Epithelial cell of prostate (primary cell): ENCODE measurements around the gene FBXL13.
"Not testable (repeated sequence)": the region's sequence is repeated elsewhere in the genome, so short reads cannot be mapped to it uniquely, and the experiment has no call there.

Experiments
- DNase-seq: peaks from one replicate; pipeline ENCODE4 v3.0.0-alpha.2; 2011; ENCODE audit warnings: low read depth, low spot score
- H3K27ac ChIP-seq: fragments of 450-650 bp; 2 replicates; pipeline ENCODE4 v1.5.1; 2017; ENCODE audit warnings: mild to moderate bottlenecking

FBXL13 gene

GRCh38 chr7:102874166-102874829 is 200.3 kb downstream of the FBXL13 start:
- H3K27ac ChIP-seq = peak overlapping the region; percentile 95
- peak; percentile 60 for DNase-seq

GRCh38 chr7:102873470-102874165 is 201.0 kb downstream of the FBXL13 start:
- peak overlapping the region; percentile 95 for H3K27ac ChIP-seq
- DNase-seq = no peak

DNA sequence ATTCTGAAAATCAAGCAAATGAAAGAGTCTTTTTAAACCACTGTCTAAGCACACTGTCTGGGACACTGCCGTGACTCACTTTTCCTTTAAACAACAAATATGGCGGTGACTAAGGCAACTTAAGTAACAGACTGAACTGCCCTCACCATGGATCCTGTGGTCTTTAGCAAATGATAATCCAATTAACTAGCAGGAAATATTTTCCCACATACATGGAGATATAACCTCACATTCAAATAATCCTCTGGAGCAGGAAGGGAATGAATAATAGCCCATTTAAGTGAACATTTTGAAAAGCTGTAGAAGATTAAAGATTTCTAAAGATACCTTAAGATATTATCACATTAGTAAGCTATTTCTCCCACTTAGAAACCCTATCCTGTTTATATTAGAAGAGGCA is 202.1 kb downstream of the FBXL13 start:
- no peak for DNase-seq
- H3K27ac ChIP-seq = peak overlapping the region; percentile 95

DNA sequence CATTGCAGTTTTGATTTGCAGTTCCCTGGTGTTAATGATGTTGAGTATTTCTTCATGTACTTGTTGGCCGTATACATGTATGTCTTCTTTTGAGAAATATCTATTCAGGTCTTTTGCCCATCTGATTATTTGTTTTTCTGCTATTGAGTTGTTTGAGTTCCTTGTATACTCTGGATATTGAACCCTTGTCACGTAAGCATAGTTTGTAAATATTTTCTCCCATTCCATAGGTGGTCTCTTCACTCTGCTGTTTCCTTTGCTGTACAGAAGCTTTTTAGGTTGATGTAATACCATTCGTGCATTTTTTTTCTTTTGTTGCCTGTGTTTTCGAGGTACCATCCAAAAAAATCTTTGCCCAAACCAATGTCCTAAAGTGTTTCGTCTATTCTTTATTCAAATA is 205.4 kb downstream of the FBXL13 start:
- no peak for DNase-seq
- no peak overlapping the region for H3K27ac ChIP-seq

GRCh38 chr7:102866535-102867215 is 207.9 kb downstream of the FBXL13 start:
- H3K27ac ChIP-seq = no peak overlapping the region
- DNase-seq = no peak

GRCh38 chr7:102864958-102865357 is 209.6 kb downstream of the FBXL13 start:
- H3K27ac ChIP-seq = no peak overlapping the region
- DNase-seq = no peak

GRCh38 chr7:102860351-102860811 is 214.2 kb downstream of the FBXL13 start:
- H3K27ac ChIP-seq = no peak overlapping the region
- no peak for DNase-seq

- H3K27ac ChIP-seq = no peak overlapping the region
- no peak for DNase-seq
These were observed 214.8 kb downstream of the FBXL13 start for GRCh38 chr7:102859799-102860125.

DNA sequence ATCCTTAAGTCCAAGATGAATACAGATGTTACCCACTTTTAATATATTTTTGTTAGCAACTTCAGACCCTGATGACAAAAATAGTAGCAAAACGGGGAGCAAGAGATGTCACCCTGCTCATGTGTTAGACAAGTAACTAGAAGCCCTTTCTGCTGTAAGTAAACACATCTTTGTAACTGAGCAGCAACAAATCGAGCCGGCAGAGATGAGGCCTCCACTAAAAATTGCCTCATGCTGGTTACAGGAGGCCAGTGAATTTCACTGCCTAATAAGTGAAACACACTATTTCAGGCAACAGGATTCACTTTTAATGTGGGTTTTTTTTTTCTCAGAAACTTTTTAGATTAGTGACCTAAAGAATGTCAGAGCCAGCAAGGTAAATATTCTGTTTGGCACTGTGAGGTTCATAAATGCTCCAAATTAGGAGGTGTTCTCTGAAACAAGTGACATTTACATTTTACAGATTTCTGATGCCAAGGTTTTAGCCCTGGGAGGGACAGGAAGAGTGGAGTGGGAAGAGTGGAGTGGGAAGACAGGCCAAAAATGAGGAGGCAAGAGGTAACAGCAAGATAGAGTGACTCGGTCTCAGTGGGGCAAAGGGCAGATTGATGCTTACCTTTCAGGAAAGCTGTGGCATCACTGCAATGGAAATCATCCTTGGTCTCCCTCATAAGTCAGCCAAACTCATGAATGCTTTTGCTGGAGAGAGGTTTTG is 215.4 kb downstream of the FBXL13 start:
- DNase-seq = no peak
- H3K27ac ChIP-seq = no peak overlapping the region

- H3K27ac ChIP-seq = no peak overlapping the region
- DNase-seq = no peak
These were observed 218.6 kb downstream of the FBXL13 start for GRCh38 chr7:102856036-102856435.

- no peak overlapping the region for H3K27ac ChIP-seq
- no peak for DNase-seq
These were observed 225.1 kb downstream of the FBXL13 start for GRCh38 chr7:102849538-102849937.

DNA sequence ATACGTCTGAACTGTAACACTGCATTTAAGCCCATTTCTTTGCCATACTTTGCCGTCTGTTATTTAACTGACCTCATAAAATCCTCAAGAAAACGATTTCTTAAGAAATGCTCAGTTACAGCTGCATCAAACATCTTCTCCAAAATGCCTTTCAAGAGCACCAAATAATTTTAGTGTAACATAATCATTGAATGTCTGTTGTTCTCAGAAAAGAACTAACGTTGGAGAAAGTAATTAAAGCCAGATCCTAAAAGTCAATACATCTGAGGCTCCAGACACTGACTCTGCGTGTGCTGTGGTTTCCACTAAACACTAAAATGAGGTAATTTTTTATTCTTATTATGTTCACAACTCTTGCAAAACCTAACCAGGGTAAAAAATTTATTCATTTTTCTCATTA is 225.5 kb downstream of the FBXL13 start:
- no peak overlapping the region for H3K27ac ChIP-seq

DNA sequence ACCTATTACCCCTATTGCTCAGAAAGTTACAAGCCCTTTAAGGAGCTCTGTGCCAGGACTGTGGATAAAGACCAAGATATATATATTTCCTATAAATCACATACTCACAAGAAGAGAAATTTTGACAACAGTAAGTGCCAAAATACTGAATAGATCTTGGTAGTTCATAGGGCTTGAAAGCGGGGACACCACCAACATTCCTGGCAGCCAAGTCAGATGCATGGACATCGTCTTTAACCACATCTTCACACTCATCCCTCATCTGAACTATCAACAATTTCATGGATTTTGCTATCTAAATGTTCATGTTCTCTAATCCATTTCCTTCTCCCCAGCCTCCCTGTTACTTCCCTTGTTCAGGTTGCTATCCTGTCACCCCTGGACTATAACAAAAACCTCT is 229.2 kb downstream of the FBXL13 start:
- DNase-seq = no peak

More for the DNA sequence above, 225.5 kb downstream of the FBXL13 start:
- no peak for DNase-seq

DNA sequence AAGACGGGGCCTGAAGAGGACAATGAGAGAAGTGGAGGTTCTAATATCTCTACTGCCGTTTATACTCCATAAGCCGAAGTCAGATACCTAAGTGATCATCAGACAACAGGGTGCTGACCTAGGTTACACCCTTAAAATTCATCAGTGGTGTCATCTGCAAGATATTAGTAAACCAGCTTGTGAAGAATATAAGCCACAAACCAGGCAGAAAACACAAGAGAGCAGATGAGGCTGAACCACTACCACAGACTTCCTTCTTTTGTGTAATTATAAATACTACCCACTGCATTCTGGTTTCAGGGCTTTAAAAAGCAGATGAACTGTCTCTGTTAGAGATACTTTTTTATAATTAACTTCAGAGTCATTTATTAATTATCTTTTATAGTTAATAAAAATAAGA is 230.7 kb downstream of the FBXL13 start:
- no peak for DNase-seq
- no peak overlapping the region for H3K27ac ChIP-seq

More for the DNA sequence above, 229.2 kb downstream of the FBXL13 start:
- no peak overlapping the region for H3K27ac ChIP-seq

- DNase-seq = no peak
- no peak overlapping the region for H3K27ac ChIP-seq
These were observed 232.3 kb downstream of the FBXL13 start for GRCh38 chr7:102842284-102842683.

DNA sequence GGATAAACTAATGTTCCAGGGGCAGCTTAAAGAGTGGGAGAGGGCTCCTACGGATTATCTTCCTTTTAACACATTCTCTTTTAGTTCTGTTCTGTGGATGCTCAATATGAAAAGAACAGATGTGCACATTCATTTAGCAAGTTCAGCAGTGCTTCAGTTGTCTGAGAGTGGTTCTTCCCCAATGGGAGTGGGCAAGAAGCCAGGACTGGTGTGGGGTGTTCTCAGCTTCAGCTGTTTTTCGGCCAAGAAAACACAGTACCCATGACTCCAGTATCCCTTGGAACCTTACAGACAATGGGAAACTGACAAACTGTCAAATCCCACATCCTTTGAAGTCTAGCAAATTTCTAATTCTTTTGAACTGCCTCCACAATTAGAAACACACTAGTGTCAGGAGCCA is 233.3 kb downstream of the FBXL13 start:
- no peak overlapping the region for H3K27ac ChIP-seq
- no peak for DNase-seq

DNA sequence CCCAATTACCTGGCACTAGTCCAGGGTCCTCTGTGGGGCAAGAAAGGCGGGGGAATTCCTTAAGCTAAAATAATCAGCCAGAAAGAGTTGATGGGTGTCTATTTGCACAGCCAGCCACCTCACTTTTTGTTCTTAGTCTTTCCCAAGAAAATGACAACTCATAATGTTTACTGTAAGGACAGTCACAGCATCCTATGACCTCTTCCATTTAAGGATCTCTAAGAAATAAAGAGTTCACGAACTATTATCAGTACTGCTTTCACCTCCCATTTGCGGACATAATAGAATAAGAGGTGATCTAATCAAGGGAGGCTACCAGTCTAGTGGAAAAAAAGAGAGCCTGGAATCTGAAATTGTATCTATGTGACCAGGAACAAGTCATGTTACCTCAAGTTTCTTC is 234.2 kb downstream of the FBXL13 start:
- no peak for DNase-seq
- no peak overlapping the region for H3K27ac ChIP-seq

DNA sequence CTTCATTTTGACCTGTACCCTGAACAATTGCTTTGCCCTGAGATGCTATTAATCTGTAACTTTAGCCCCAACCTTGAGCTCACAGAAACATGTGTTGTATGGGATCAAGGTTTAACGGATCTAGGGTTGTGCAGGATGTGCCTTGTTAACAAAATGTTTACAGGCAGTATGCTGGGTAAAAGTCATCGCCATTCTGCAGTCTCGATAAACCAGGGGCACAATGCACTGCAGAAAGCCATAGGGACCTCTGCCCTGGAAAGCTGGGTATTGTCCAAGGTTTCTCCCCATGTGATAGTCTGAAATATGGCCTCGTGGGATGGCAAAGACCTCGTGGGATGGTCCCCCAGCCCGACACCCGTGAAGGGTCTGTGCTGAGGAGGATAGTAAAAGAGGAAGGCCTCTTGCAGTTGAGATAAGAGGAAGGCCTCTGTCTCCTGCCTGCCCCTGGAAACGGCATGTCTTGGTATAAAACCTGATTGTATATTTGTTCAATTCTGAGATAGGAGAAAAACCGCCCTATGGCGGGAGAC is 236.0 kb downstream of the FBXL13 start:
- H3K27ac ChIP-seq, DNase-seq: not testable (repeated sequence)

- no peak for DNase-seq
- H3K27ac ChIP-seq = no peak overlapping the region
These were observed 236.8 kb downstream of the FBXL13 start for GRCh38 chr7:102837802-102838201.

DNA sequence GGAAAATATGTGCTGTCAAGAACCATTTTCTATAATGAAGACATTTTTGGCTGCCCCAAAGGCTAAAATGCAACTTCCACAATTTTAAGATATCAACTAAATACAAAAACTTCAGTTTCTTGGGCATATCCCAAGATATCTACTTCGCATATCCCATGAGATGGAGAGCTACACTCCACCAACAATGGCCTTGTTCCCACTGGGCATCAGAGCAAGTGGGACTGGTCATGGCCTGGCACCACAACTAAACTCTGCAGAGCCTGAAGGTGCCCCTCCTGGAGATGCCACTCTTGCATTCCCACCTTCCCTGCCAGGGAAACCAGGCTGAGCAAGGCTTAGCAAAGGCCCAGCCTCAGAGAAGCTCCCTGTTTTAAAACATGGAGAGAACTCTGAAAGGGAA is 237.6 kb downstream of the FBXL13 start:
- no peak overlapping the region for H3K27ac ChIP-seq
- no peak for DNase-seq
